GM18868 (cell line): Measurements from ENCODE around the gene FAM149A.
A peak's percentile ranks its signal among the peaks of the same experiment; 100 is the strongest.

Source experiments
- ATAC-seq: cut with Tn5 transposase; IDR thresholded peaks from one replicate; pipeline ENCODE4 v1.9.1; 2021; ENCODE audit warnings: mild to moderate bottlenecking, moderate library complexity; ENCODE audit not compliant: unreplicated experiment

The FAM149A gene

GRCh38 chr4:186200516-186200915 is 96.0 kb downstream of the FAM149A start:
- no peak for ATAC-seq

- no peak for ATAC-seq
Measured at GRCh38 chr4:186201010-186201409, 96.5 kb downstream of the FAM149A start.

DNA sequence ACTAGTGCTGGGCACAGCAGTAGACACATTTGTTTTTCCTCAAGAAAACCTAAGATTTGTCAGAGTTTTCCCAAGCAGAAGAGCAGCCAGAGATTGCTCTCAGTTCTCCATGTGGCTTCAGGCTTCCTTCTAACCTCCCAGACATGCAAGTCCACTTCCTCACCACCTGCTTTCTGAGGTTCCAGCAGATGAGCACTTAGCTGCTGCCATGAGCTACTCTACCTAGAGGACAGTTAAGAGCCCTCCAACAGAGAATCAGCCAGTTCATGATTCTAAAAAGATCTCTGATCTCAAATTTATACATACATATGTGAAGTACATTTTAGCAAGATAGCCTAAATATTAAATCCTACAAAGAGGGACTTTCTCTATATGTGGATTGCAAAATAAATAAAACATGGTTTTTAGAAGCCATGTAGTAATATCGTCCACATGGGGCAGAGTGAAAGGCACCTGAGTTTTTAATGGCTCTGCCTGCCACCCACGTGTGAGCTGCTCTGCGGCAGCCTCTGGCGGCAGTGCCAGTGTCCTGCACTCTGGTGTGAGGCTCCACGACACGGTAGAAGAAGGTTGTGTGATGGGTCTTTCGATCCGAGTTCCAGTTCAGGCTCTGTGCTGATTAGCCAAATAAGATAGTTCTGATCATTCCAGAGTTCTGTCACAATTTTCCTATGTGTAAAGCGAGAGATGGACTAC is 97.2 kb downstream of the FAM149A start:
- ATAC-seq, result peak; percentile 85

DNA sequence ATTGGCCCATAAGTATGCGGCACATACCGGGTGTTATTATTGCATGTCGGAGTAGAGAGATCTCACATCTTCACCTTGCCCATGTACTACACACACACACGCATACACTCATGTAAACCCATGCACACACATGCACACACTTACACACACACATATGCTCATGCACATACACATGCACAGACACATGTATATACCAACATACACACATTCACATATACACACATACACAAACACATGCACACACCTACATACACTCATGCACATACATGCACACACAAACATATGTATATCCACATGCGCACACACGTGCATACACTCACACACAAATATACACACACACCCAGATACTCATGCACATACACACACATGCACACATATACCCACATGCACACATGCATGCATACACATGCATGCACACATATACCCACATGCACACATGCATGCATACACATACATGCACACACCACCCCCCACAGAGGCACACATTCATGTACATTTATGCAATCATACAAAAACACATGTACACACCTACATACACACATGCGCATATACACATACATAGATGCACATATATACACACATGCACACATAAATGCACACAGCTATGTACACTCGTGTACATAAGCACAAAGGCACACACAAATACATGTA is 98.1 kb downstream of the FAM149A start:
- ATAC-seq, result no peak

DNA sequence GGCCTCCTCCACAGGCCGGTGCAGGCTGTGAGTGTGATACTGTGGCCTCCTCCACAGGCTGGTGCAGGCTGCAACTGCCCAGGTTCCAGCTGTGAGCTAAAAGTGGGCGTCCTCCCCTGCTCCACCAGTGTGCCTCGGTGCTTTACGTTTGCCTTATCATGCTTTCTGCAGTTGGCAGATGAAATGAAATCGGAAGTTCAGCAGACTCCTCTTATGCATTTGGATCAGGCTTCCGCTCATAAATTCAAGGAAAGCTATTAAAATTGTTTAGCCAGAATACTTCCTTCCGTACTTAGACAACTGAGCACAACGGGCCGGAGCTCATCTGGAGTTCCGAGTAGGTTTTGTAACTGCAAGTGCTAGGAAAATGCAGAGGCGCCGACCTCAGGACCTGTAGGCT is 98.9 kb downstream of the FAM149A start:
- peak; percentile 20 for ATAC-seq

DNA sequence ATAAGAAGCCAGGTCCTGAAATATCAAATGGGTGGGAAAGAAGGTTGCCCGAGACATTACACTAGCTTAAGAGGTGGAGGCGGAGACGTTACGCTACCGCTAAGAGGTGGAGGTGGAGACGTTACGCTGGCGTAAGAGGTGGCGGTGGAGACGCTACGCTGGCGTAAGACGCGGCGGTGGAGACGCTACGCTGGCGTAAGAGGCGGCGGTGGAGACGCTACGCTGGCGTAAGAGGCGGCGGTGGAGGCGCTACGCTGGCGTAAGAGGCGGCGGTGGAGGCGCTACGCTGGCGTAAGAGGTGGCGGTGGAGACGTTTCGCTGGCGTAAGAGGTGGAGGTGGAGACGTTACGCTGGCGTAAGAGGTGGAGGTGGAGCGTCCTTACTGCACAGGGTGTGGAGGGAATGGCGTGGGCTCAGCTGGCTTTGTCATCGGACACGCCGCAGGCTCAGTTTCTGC is 99.6 kb downstream of the FAM149A start:
- ATAC-seq, result peak; percentile 65

- no peak for ATAC-seq
Measured at GRCh38 chr4:186204686-186205085, 100.2 kb downstream of the FAM149A start.

GRCh38 chr4:186205156-186205555 is 100.7 kb downstream of the FAM149A start:
- no peak for ATAC-seq

DNA sequence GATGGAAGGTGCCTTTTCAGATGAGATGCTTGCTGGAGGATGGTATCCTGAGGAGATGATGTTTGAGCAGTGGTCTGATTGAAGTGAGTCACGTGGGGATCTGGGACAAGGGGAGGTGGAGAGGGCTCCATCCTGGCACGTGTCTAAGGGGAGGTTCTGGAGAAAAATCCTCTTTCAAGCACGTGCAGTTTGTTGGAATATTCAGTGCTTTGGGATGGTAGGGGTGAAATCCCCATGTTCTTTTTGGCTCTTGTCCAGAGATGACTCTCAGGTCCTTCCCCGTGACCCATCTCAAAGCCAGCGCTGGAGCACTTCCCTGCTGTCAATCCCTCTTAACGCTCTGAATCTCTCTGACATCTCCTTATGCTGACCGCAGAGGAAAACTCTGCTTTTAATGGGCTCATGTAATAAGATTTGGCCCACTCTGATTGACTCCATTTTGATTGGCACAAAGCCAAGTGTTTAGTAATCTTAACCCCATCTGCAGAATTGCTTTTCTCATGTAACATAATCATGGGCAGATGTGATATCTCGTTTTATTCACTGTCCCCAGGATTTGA is 112.0 kb downstream of the FAM149A start:
- ATAC-seq, result no peak

GRCh38 chr4:186217733-186218293 is 113.3 kb downstream of the FAM149A start:
- no peak for ATAC-seq

DNA sequence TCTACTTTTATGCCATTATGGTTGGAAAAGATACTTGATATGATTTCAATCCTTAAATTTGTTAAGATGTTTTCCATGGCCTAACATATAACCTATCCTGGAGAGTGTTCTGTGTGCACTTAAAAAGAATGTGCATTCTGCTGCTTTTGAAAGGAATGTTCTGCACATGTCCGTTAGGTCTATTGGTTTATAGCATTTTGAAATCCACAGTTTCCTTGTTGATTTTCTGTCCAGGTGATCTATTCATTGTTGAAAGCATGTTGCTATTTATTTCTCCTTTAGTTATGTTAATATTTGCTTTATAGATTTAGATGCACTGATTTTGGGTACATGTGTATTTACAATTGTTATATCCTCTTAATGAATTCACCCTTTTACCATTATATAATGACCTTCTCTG is 117.1 kb downstream of the FAM149A start:
- no peak for ATAC-seq
